Measurements from ENCODE around the gene SPAG7. TPM values are rescaled to one million over a fixed set of nuclear protein-coding genes. Genes with fewer than 3 reads are reported as not detected.
A peak's percentile ranks its signal among the peaks of the same experiment; 100 is the strongest.

The SPAG7 gene
- total and polyA plus RNA-seq, 2 of the 8 experiments (the other 6 are each of a cell fraction or from before 2014, with no cell fraction given), result 74.2 to 81.9 TPM

GRCh38 chr17:4939546-4939795 lies 28.1 kb downstream of the SPAG7 start:
- TF ChIP-seq ASH2L (IDR thresholded peaks at IDR 0.05; ENCODE audit: low read length) (peak; percentile 22), CREB1 (IDR thresholded peaks at IDR 0.05) (0 out of 2 replicates have a peak, but pooled peaks have one; percentile 3), CEBPB (IDR thresholded peaks at IDR 0.05; ENCODE audit: low read depth, low read length) (peak; percentile 48; the same call in 1 of the 2 replicates), SIX5 (IDR thresholded peaks at IDR 0.05; ENCODE audit: low read depth, low read length) (no peak), RBBP5 (IDR thresholded peaks at IDR 0.05; ENCODE audit: borderline replicate concordance, low read depth, low read length) (no peak)
- peak overlapping the region; percentile 88 for H3K27ac ChIP-seq (ENCODE audit: low read depth, low read length)
- H3K4ac ChIP-seq (replicated peaks; ENCODE audit: insufficient read length, low read depth, low read length), result peak overlapping the region; percentile 0
- H3K9me3 ChIP-seq (ENCODE audit: insufficient read depth in 2 of 2, low read depth in 1 of 2, low read length in 1 of 2), result no peaks in the 10 kb centered on the region
- peaks cover 9% of the 10 kb centered on the region for H3K79me1 ChIP-seq (ENCODE audit: low read depth, low read length)
- no peak overlapping the region; the same call in 1 of the 2 replicates for H2AK5ac ChIP-seq (ENCODE audit: low read depth, low read length)
- no peak overlapping the region for H2BK120ac ChIP-seq (replicated peaks; ENCODE audit: low read depth, low read length)
- H2BK12ac ChIP-seq (ENCODE audit: low read depth, low read length), result no peak overlapping the region
- peaks cover 0 to 6% of the 10 kb centered on the region in 2 experiments for H4K20me1 ChIP-seq (replicated peaks in 1 of 2; ENCODE audit: control insufficient read depth in 1 of 2, insufficient read depth in 2 of 2, low read length in 2 of 2)
- peak overlapping the region; percentile 73 for H4K5ac ChIP-seq (ENCODE audit: insufficient read length, low read depth, low read length)
- H3K9ac ChIP-seq (replicated peaks in 1 of 4; ENCODE audit: extremely low read depth in 1 of 4, low read depth in 3 of 4, low read length in 3 of 4), result peak overlapping the region; percentile 68 to 93 (median 86)
- no peak for DNase-seq (ENCODE audit: low read depth in 1 of 2, low spot score in 2 of 2)
- H3K79me2 ChIP-seq (ENCODE audit: control insufficient read depth in 1 of 2, insufficient read depth in 2 of 2, low read length in 2 of 2), result peaks cover 0 to 34% of the 10 kb centered on the region in 2 experiments; a peak in 3 of 4 replicates
- peaks cover 0 to 11% (median 6%) of the 10 kb centered on the region in 4 experiments; a peak in 5 of 7 replicates for H3K4me1 ChIP-seq (replicated peaks in 1 of 4; ENCODE audit: control insufficient read depth in 3 of 4, insufficient read depth in 4 of 4, low read length in 3 of 4)
- H3K14ac ChIP-seq (ENCODE audit: insufficient read length), result no peak overlapping the region
- ChIA-PET POLR2A (ENCODE audit: partially characterized antibody) (interaction anchor here (0.9 to 27.4 kb wide), 19 partner anchors 11 to 215 kb away, joined by 3 to 987 read pairs (median 9); partner anchors contain the start of genes C17orf107, CAMTA2, CHRNE and ENO3), CTCF (ENCODE audit: partially characterized antibody) (interaction anchor here (0.9 to 5.9 kb wide), 13 partner anchors 10 to 60 kb away, joined by 3 to 26 read pairs (median 4); partner anchors contain the start of genes CHRNE, ENO3 and SPAG7)
- no peak for FAIRE-seq
- peak overlapping the region; percentile 50 for H3K56ac ChIP-seq (replicated peaks; ENCODE audit: insufficient read length, low read depth, low read length)
- H3K4me3 ChIP-seq (ENCODE audit: extremely low read depth in 1 of 4, insufficient read depth in 2 of 4, low read depth in 3 of 4, low read length in 4 of 4), result peak overlapping the region; percentile 85 to 94 (median 90)
- peaks cover 19% of the 10 kb centered on the region for H3K23me2 ChIP-seq (ENCODE audit: low read depth, low read length)
- WGBS, 2 experiments (ENCODE audit: extremely low coverage in 1 of 2, insufficient coverage in 1 of 2, insufficient read length in 1 of 2, insufficient replicate concordance in 2 of 2, low coverage in 1 of 2, low lambda C conversion rate in 2 of 2, missing lambda C conversion rate in 1 of 2), result 1% methylated on average over 16 of the region's 16 CpGs; no CpG with 5 or more reads in 1 of the 2 experiments
- peak overlapping the region; percentile 97 for H2BK5ac ChIP-seq (ENCODE audit: low read depth, low read length)
- H3K4me2 ChIP-seq (ENCODE audit: insufficient read depth in 1 of 2, low read depth in 2 of 2, low read length in 2 of 2), result peak overlapping the region; percentile 93 to 96
- H2BK20ac ChIP-seq (ENCODE audit: low read length), result no peak overlapping the region
- H3K18ac ChIP-seq (ENCODE audit: extremely low read depth, low read length), result peak overlapping the region; percentile 41
- H3K36me3 ChIP-seq (ENCODE audit: control insufficient read depth in 2 of 4, insufficient read depth in 4 of 4, low read length in 3 of 4), result peaks cover 15 to 30% (median 23%) of the 10 kb centered on the region in 4 experiments
- H4K8ac ChIP-seq (ENCODE audit: extremely low read depth, insufficient read depth, low read length), result peak overlapping the region; percentile 92
- H4K91ac ChIP-seq (replicated peaks; ENCODE audit: insufficient read length, low read length), result no peak overlapping the region
- no peak overlapping the region for H3K23ac ChIP-seq (ENCODE audit: insufficient read length)
- H2BK15ac ChIP-seq (ENCODE audit: low read length), result no peak overlapping the region
- no peaks in the 10 kb centered on the region for H3K27me3 ChIP-seq (replicated peaks in 1 of 4; ENCODE audit: control insufficient read depth in 3 of 4, extremely low read depth in 1 of 4, insufficient read depth in 3 of 4, low read length in 3 of 4)
- no peak overlapping the region for H2AFZ ChIP-seq (ENCODE audit: low read length)
